Immature natural killer cell (primary cell): ENCODE measurements around the gene GPX4. TPM values are rescaled to one million over a fixed set of nuclear protein-coding genes. Genes with fewer than 3 reads are reported as not detected.
A peak's percentile ranks its signal among the peaks of the same experiment; 100 is the strongest.

Experiments used
- DNase-seq, 3 donors: peaks; one replicate each; pipeline ENCODE4 v3.0.0; 2022; ENCODE audit warnings: mixed read lengths in 1 of 3
- H3K27ac Mint-ChIP-seq, 6 donors: one replicate each; pipeline ENCODE4 v1.8.0; 2020; ENCODE audit warnings: mixed read lengths in 6 of 6, mild to moderate bottlenecking in 5 of 6, inconsistent platforms in 4 of 6, moderate library complexity in 3 of 6
- H3K27me3 Mint-ChIP-seq, 3 donors: one replicate each; pipeline ENCODE4 v1.8.0; 2020 to 2021; ENCODE audit warnings: low read depth in 3 of 3, mild to moderate bottlenecking in 3 of 3, mixed read lengths in 3 of 3, moderate library complexity in 3 of 3, inconsistent platforms in 1 of 3
- H3K36me3 Mint-ChIP-seq, 3 donors: one replicate each; pipeline ENCODE4 v1.8.0; 2020; ENCODE audit warnings: mixed read lengths in 3 of 3, inconsistent platforms in 2 of 3, mild to moderate bottlenecking in 2 of 3
- H3K4me1 Mint-ChIP-seq, 2 donors: one replicate each; pipeline ENCODE4 v1.8.0; 2020; ENCODE audit warnings: inconsistent platforms in 2 of 2, mild to moderate bottlenecking in 2 of 2, mixed read lengths in 2 of 2, moderate library complexity in 1 of 2
- H3K4me3 Mint-ChIP-seq, 5 donors: one replicate each; pipeline ENCODE4 v1.8.0; 2020; ENCODE audit warnings: mild to moderate bottlenecking in 5 of 5, mixed read lengths in 5 of 5, inconsistent platforms in 3 of 5, moderate library complexity in 3 of 5
- H3K9me3 Mint-ChIP-seq, 6 donors: one replicate each; pipeline ENCODE4 v1.8.0; 2020; ENCODE audit warnings: mild to moderate bottlenecking in 6 of 6, mixed read lengths in 6 of 6, inconsistent platforms in 4 of 6, moderate library complexity in 3 of 6
- polyA plus RNA-seq, 3 donors: library from polyadenylated mRNA; unstranded; fragments of 300-500 nt; fragmentation: Illumina TruSeq; gene quantifications; one replicate each; pipeline ENCODE4 v1.2.3, GENCODE V29; 2021

The GPX4 gene
- polyA plus RNA-seq, 3 donors from 2014 or later: 225 to 320 (median 280) TPM

DNA sequence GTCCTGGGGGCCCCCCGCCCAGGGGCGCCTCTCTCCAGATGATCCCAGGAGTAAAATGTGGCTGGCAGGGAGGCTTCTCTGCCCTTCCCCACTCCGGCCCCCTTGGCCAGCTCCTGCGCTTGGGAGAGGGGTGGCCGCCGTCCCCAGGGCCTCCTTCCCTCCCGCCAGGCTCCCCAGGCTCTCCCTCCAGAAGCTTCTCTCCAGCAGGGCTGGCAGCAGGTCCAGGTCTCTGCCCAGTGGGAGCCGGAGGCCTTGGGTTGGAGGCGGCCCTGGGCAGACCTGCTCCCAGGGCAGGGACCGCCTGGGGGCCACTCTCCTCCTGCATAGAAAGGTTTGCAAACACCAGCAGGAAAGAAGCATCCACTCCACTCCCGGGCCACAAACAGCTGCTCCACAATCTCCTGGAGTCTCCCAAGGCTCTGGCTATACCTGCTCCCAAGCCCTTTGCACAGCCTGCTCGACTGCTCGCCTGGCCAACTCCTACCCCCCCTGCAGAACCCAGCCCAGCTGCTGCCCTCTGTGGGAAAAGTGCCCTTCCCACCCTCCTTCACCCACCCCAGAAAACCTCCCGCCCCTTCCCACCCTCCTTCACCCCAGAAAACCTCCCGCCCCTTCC, 44.2 kb downstream of the GPX4 start:
- no peak overlapping the region for H3K27ac Mint-ChIP-seq
- H3K4me3 Mint-ChIP-seq: no peak overlapping the region
- H3K27me3 Mint-ChIP-seq: peaks cover 0 to 2% (median 0%) of the 10 kb centered on the region in 3 donors
- peaks cover 4 to 6% of the 10 kb centered on the region in 2 donors for H3K4me1 Mint-ChIP-seq
- no peaks in the 10 kb centered on the region for H3K9me3 Mint-ChIP-seq
- peaks cover 6 to 14% (median 12%) of the 10 kb centered on the region in 3 donors for H3K36me3 Mint-ChIP-seq
- DNase-seq: no peak

DNA sequence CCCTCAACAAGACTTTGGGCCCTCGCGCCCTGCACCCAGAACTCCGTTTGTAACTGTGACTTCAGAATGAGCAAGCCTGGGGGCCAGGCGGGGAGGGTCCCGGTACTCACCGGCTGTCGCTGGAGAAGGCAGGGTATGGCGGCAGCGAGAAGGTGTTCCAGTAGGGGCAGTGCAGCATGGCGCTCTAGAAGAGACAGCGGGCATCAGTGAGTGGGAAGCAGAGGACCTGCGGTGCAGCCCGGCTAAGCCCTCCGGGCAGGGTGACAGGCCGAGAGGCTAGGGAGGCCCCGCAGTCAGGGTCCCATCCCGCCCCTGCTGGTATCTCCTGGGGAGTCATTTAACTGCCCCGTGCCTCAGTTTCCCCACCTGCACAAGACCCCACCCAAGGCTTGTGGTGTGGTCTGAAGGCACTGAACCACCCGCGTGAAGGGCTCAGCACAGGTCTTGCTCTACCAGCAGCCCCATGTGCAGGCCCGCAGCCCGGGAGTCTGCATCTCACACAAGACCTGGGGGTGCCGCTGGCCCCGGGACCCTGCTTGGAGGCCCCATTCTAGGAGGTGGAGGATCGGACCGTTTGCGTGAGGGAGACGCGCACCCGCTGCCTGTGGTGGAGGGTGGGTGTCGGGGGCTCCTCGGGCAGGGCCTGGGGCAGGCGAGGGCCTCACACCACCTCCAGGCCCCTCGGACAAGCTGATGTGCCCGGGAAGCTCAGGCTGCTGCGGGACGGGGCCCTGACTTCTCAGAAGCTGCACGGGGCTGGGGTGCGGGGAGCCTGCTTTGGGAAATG, 45.7 kb downstream of the GPX4 start:
- no peaks in the 10 kb centered on the region for H3K9me3 Mint-ChIP-seq
- no peak for DNase-seq
- no peak overlapping the region for H3K27ac Mint-ChIP-seq
- peaks cover 4 to 6% (median 5%) of the 10 kb centered on the region in 3 donors for H3K36me3 Mint-ChIP-seq
- H3K4me3 Mint-ChIP-seq: no peak overlapping the region
- peaks cover 0 to under 1% (median 0%) of the 10 kb centered on the region in 3 donors for H3K27me3 Mint-ChIP-seq
- H3K4me1 Mint-ChIP-seq: peaks cover 3% of the 10 kb centered on the region in 2 donors

- DNase-seq: no peak
- no peak overlapping the region for H3K4me3 Mint-ChIP-seq
- H3K27ac Mint-ChIP-seq: no peak overlapping the region
- no peaks in the 10 kb centered on the region for H3K27me3 Mint-ChIP-seq
- no peaks in the 10 kb centered on the region for H3K9me3 Mint-ChIP-seq
- no peaks in the 10 kb centered on the region for H3K4me1 Mint-ChIP-seq
- no peaks in the 10 kb centered on the region for H3K36me3 Mint-ChIP-seq
These were observed 46.7 kb downstream of the GPX4 start for GRCh38 chr19:1150333-1151036.

- DNase-seq: no peak
- Mint-ChIP-seq H3K27me3 (peaks cover 0 to 1% (median under 1%) of the 10 kb centered on the region in 3 donors), H3K4me3 (no peak overlapping the region), H3K9me3 (no peaks in the 10 kb centered on the region), H3K4me1 (no peaks in the 10 kb centered on the region), H3K36me3 (no peaks in the 10 kb centered on the region), H3K27ac (no peak overlapping the region)
These were observed 47.4 kb downstream of the GPX4 start for GRCh38 chr19:1151037-1151724.

- DNase-seq: no peak
- no peaks in the 10 kb centered on the region for H3K9me3 Mint-ChIP-seq
- H3K4me3 Mint-ChIP-seq: no peak overlapping the region
- H3K27me3 Mint-ChIP-seq: peaks cover 0 to 1% (median 1%) of the 10 kb centered on the region in 3 donors
- no peaks in the 10 kb centered on the region for H3K4me1 Mint-ChIP-seq
- H3K27ac Mint-ChIP-seq: no peak overlapping the region
- no peaks in the 10 kb centered on the region for H3K36me3 Mint-ChIP-seq
These were observed 48.3 kb downstream of the GPX4 start for GRCh38 chr19:1151917-1152587.

GRCh38 chr19:1153891-1154730, 50.3 kb downstream of the GPX4 start:
- no peaks in the 10 kb centered on the region for H3K4me1 Mint-ChIP-seq
- H3K27me3 Mint-ChIP-seq: peaks cover 0 to 1% (median 1%) of the 10 kb centered on the region in 3 donors
- no peaks in the 10 kb centered on the region for H3K9me3 Mint-ChIP-seq
- no peak for DNase-seq
- no peak overlapping the region for H3K27ac Mint-ChIP-seq
- H3K4me3 Mint-ChIP-seq: no peak overlapping the region
- H3K36me3 Mint-ChIP-seq: no peaks in the 10 kb centered on the region

- Mint-ChIP-seq H3K27ac (no peak overlapping the region), H3K9me3 (no peaks in the 10 kb centered on the region), H3K4me3 (no peak overlapping the region), H3K27me3 (peaks cover 0 to 1% (median 1%) of the 10 kb centered on the region in 3 donors), H3K4me1 (no peaks in the 10 kb centered on the region), H3K36me3 (no peaks in the 10 kb centered on the region)
- DNase-seq: no peak
These were observed 51.0 kb downstream of the GPX4 start for GRCh38 chr19:1154731-1155351.

- peak overlapping the region in 1 of 6 donors; percentile 77 for H3K27ac Mint-ChIP-seq
- no peak for DNase-seq
- no peak overlapping the region for H3K4me3 Mint-ChIP-seq
- no peaks in the 10 kb centered on the region for H3K4me1 Mint-ChIP-seq
- peaks cover 0 to 1% (median 1%) of the 10 kb centered on the region in 3 donors for H3K27me3 Mint-ChIP-seq
- H3K36me3 Mint-ChIP-seq: no peaks in the 10 kb centered on the region
- H3K9me3 Mint-ChIP-seq: no peaks in the 10 kb centered on the region
These were observed 51.8 kb downstream of the GPX4 start for GRCh38 chr19:1155352-1156304.

Other genes with a start within 250 kb of the GPX4 start
- 1 to 10 TPM; 1.5 to 4.1 (median 3.6) TPM for gene CFD, start 244.3 kb upstream of the GPX4 start, polyA plus RNA-seq
- gene MED16, start 210.8 kb upstream of the GPX4 start, polyA plus RNA-seq: 100 to 1,000 TPM in 1 of 3 donors, 10 to 100 TPM in 2; 44.2 to 112 (median 48.0) TPM
- gene RNU6-9, start 210.5 kb upstream of the GPX4 start, polyA plus RNA-seq: not detected
- gene R3HDM4, start 190.8 kb upstream of the GPX4 start, polyA plus RNA-seq: 100 to 1,000 TPM in 1 of 3 donors, 10 to 100 TPM in 2; 83.5 to 146 (median 85.8) TPM
- gene KISS1R, start 186.7 kb upstream of the GPX4 start, polyA plus RNA-seq: not detected
- gene ARID3A, start 178.0 kb upstream of the GPX4 start, polyA plus RNA-seq: 1 to 10 TPM; 1.0 to 1.7 (median 1.4) TPM
- gene WDR18, start 119.6 kb upstream of the GPX4 start, polyA plus RNA-seq: 100 to 1,000 TPM in 1 of 3 donors, 10 to 100 TPM in 2; 60.5 to 116 (median 70.9) TPM
- gene GRIN3B, start 103.6 kb upstream of the GPX4 start, polyA plus RNA-seq: not detected
- gene TMEM259, start 82.9 kb upstream of the GPX4 start, polyA plus RNA-seq: 100 to 1,000 TPM in 1 of 3 donors, 10 to 100 TPM in 2; 45.6 to 102 (median 61.1) TPM
- not detected for gene RNU6-2, start 82.5 kb upstream of the GPX4 start, polyA plus RNA-seq
- 100 to 1,000 TPM; 227 to 382 (median 255) TPM for gene CNN2, start 77.4 kb upstream of the GPX4 start, polyA plus RNA-seq
- gene ABCA7, start 63.9 kb upstream of the GPX4 start, polyA plus RNA-seq: 10 to 100 TPM in 1 of 3 donors, 1 to 10 TPM in 2; 4.5 to 13.3 (median 5.2) TPM
- gene ARHGAP45, start 36.8 kb upstream of the GPX4 start, polyA plus RNA-seq: 100 to 1,000 TPM; 164 to 417 (median 169) TPM
- 100 to 1,000 TPM; 182 to 288 (median 237) TPM for gene POLR2E, start 8.6 kb upstream of the GPX4 start, polyA plus RNA-seq
- 1 to 10 TPM in 1 of 3 donors, under 1 TPM in 2; 0.27 to 3.4 (median 0.89) TPM for gene SBNO2, start 70.3 kb downstream of the GPX4 start, polyA plus RNA-seq
- gene STK11, start 101.8 kb downstream of the GPX4 start, polyA plus RNA-seq: 10 to 100 TPM; 10.8 to 14.5 (median 11.7) TPM
- gene CBARP, start 134.0 kb downstream of the GPX4 start, polyA plus RNA-seq: not detected
- 100 to 1,000 TPM; 145 to 310 (median 303) TPM for gene ATP5F1D, start 137.8 kb downstream of the GPX4 start, polyA plus RNA-seq
- gene MIDN, start 144.6 kb downstream of the GPX4 start, polyA plus RNA-seq: 10 to 100 TPM in 2 of 3 donors, 1 to 10 TPM in 1; 4.9 to 16.0 (median 10.8) TPM
- 100 to 1,000 TPM; 146 to 246 (median 197) TPM for gene CIRBP, start 165.3 kb downstream of the GPX4 start, polyA plus RNA-seq
- gene FAM174C, start 171.5 kb downstream of the GPX4 start, polyA plus RNA-seq: 10 to 100 TPM; 50.5 to 98.4 (median 86.9) TPM
- not detected for gene EFNA2, start 181.9 kb downstream of the GPX4 start, polyA plus RNA-seq